ENCODE data around the gene MYCBPAP. TPM values are rescaled to one million over a fixed set of nuclear protein-coding genes. Genes with fewer than 3 reads are reported as not detected.
"Not testable (repeated sequence)": the region's sequence is repeated elsewhere in the genome, so short reads cannot be mapped to it uniquely, and the experiment has no call there.

The MYCBPAP gene
- total RNA-seq, 4 donors from 2014 or later: 0.42 to 4.6 (median 1.3) TPM

DNA sequence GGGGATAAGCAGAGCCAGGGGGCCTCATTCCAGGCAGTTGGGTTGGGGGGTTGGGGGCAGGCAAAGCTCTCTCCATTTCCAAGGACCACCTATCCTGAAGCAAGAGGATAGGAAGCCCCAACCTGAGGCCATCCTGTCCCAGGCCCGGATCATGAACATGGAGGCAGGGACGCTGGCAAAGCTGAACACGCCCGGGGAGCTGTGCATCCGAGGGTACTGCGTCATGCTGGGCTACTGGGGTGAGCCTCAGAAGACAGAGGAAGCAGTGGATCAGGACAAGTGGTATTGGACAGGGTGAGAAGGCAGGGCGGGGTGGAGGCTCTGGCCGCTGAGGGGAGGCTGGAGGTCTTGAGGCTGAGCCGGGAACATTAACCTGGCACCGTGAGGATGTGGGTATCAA, 36.0 kb upstream of the MYCBPAP start:
- H3K36me3 ChIP-seq: peaks cover 39% of the 10 kb centered on the region
- no peak overlapping the region for H3K27ac ChIP-seq
- WGBS: 93% methylated on average over 10 of the region's 10 CpGs
- no peaks in the 10 kb centered on the region for H3K27me3 ChIP-seq
- H3K9me3 ChIP-seq: no peaks in the 10 kb centered on the region
- H3K4me1 ChIP-seq: peaks cover 25% of the 10 kb centered on the region
- H3K4me3 ChIP-seq: no peak overlapping the region
- DNase-seq (ENCODE audit: low spot score in 2 of 2): no peak
- TF ChIP-seq EP300 (IDR thresholded peaks at IDR 0.05): no peak
- TF ChIP-seq POLR2A (IDR thresholded peaks at IDR 0.05): no peak
- no peak for TF ChIP-seq POLR2AphosphoS5 (IDR thresholded peaks at IDR 0.05)
- TF ChIP-seq, protein P1, sequence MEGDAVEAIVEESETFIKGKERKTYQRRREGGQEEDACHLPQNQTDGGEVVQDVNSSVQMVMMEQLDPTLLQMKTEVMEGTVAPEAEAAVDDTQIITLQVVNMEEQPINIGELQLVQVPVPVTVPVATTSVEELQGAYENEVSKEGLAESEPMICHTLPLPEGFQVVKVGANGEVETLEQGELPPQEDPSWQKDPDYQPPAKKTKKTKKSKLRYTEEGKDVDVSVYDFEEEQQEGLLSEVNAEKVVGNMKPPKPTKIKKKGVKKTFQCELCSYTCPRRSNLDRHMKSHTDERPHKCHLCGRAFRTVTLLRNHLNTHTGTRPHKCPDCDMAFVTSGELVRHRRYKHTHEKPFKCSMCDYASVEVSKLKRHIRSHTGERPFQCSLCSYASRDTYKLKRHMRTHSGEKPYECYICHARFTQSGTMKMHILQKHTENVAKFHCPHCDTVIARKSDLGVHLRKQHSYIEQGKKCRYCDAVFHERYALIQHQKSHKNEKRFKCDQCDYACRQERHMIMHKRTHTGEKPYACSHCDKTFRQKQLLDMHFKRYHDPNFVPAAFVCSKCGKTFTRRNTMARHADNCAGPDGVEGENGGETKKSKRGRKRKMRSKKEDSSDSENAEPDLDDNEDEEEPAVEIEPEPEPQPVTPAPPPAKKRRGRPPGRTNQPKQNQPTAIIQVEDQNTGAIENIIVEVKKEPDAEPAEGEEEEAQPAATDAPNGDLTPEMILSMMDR (IDR thresholded peaks at IDR 0.05): no peak

DNA sequence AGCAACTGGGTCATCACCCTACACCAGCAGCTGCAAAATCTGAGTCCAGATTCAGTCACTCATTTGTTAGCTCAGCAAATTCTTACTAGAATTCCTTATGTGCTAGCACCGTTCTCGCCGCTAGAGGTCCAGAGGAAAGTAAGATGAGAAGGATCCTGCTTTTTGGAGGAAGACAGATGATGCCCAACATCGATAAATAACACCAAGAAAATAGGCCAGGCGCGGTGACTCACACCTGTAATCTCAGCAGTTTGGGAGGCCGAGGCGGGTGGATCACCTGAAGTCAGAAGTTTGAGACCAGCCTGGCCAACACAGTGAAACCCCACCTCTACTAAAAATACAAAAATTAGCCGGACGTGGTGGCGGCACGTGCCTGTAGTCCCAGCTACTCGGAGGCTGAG, 35.5 kb upstream of the MYCBPAP start:
- not testable (repeated sequence) for H3K27me3 ChIP-seq; DNase-seq (ENCODE audit: low spot score in 2 of 2); H3K27ac ChIP-seq; H3K9me3 ChIP-seq; H3K4me3 ChIP-seq
- WGBS: 93% methylated on average over 13 of the region's 13 CpGs
- Histone ChIP-seq H3K4me1 (peaks cover 25% of the 10 kb centered on the region), H3K36me3 (peaks cover 39% of the 10 kb centered on the region)

DNA sequence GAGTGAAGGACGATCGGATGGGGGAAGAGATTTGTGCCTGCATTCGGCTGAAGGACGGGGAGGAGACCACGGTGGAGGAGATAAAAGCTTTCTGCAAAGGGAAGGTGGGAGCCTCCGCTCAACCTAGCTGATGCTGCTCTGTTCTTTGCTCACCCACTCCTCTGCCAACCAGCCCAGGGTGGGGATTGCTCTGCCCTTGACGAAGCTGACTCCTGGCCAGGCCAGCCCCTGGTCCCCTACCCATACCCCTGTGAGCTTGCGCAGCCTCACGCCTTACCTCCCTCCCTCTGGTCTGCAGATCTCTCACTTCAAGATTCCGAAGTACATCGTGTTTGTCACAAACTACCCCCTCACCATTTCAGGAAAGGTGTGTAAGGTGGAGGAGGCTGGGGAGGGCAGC, 34.3 kb upstream of the MYCBPAP start:
- H3K4me3 ChIP-seq: no peak overlapping the region
- DNase-seq (ENCODE audit: low spot score in 2 of 2): no peak
- peaks cover 22% of the 10 kb centered on the region for H3K4me1 ChIP-seq
- 91% methylated on average over 11 of the region's 11 CpGs for WGBS
- TF ChIP-seq EP300 (IDR thresholded peaks at IDR 0.05): no peak
- TF ChIP-seq POLR2A (IDR thresholded peaks at IDR 0.05): no peak
- TF ChIP-seq, protein P1 (IDR thresholded peaks at IDR 0.05): no peak
- no peak for TF ChIP-seq POLR2AphosphoS5 (IDR thresholded peaks at IDR 0.05)
- peaks cover 39% of the 10 kb centered on the region for H3K36me3 ChIP-seq
- no peaks in the 10 kb centered on the region for H3K9me3 ChIP-seq
- H3K27ac ChIP-seq: no peak overlapping the region
- no peaks in the 10 kb centered on the region for H3K27me3 ChIP-seq

DNA sequence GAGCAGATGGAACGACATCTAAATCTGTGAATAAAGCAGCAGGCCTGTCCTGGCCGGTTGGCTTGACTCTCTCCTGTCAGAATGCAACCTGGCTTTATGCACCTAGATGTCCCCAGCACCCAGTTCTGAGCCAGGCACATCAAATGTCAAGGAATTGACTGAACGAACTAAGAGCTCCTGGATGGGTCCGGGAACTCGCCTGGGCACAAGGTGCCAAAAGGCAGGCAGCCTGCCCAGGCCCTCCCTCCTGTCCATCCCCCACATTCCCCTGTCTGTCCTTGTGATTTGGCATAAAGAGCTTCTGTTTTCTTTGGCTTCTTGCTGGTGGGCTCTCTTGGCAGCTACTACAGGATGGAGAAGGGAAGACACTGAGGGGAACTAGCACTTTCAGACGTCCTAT, 33.7 kb upstream of the MYCBPAP start:
- peaks cover 18% of the 10 kb centered on the region for H3K4me1 ChIP-seq
- peaks cover 39% of the 10 kb centered on the region for H3K36me3 ChIP-seq
- no peak overlapping the region for H3K4me3 ChIP-seq
- WGBS: 88% methylated on average over 2 of the region's 6 CpGs
- H3K27ac ChIP-seq: no peak overlapping the region
- H3K9me3 ChIP-seq: no peaks in the 10 kb centered on the region
- DNase-seq (ENCODE audit: low spot score in 2 of 2): no peak
- no peaks in the 10 kb centered on the region for H3K27me3 ChIP-seq
- TF ChIP-seq EP300 (IDR thresholded peaks at IDR 0.05): no peak
- no peak for TF ChIP-seq POLR2A (IDR thresholded peaks at IDR 0.05)
- no peak for TF ChIP-seq POLR2AphosphoS5 (IDR thresholded peaks at IDR 0.05)
- TF ChIP-seq, protein P1 (IDR thresholded peaks at IDR 0.05): no peak

DNA sequence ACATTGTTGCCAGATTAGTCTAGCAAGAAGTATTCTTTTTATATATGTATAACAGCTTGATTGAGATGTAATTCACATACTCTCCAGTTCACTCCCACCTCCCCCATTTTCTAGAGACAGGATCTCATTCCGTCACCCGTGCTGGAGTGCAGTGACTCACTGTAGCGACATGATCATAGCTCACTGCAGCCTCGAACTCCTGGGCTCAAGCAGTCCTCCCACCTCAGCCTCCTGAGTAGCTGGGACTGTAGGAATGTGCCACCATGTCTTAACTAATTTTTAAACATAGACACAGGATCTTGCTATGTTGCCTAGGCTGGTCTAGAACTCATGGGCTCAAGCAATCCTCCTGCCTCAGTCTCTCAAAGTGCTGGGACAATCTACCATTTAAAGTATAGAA, 32.9 kb upstream of the MYCBPAP start:
- H3K9me3 ChIP-seq: no peaks in the 10 kb centered on the region
- H3K27ac ChIP-seq: no peak overlapping the region
- H3K4me1 ChIP-seq: peaks cover 20% of the 10 kb centered on the region
- H3K4me3 ChIP-seq: no peak overlapping the region
- 83% methylated on average over 4 of the region's 4 CpGs for WGBS
- peaks cover 39% of the 10 kb centered on the region for H3K36me3 ChIP-seq
- TF ChIP-seq EP300 (IDR thresholded peaks at IDR 0.05): no peak
- TF ChIP-seq POLR2AphosphoS5 (IDR thresholded peaks at IDR 0.05): no peak
- TF ChIP-seq POLR2A (IDR thresholded peaks at IDR 0.05): no peak
- TF ChIP-seq, protein P1 (IDR thresholded peaks at IDR 0.05): no peak
- no peak for DNase-seq (ENCODE audit: low spot score in 2 of 2)
- H3K27me3 ChIP-seq: no peaks in the 10 kb centered on the region

DNA sequence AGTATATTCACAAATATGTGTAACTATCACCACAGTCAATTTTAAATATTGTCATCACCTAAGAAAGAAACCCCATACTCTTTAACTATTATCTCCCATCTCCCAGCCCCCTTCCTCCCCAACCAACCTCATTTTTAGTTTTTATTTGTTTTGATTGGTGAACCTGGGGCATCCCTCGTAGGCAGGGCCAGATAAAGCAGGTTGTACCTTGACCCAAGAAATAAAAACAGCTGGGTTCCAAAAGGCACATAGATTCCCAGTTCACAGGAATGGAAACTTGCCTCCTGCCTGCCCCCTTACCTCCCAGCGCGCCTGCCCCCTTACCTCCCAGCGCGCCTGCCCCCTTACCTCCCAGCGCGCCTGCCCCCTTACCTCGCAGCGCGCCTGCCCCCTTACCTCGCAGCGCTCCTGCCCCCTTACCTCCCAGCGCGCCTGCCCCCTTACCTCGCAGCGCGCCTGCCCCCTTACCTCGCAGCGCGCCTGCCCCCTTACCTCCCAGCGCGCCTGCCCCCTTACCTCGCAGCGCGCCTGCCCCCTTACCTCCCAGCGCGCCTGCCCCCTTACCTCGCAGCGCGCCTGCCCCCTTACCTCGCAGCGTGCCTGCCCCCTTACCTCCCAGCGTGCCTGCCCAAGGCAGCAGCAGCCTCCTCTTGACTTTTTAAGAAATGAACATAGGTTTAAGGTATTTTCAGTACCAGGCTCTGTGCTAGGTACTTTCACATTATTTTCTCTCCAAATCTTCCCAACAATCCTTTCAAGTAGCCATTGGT, 32.3 kb upstream of the MYCBPAP start:
- not testable (repeated sequence) for DNase-seq (ENCODE audit: low spot score in 2 of 2); H3K4me3 ChIP-seq; H3K27ac ChIP-seq; H3K9me3 ChIP-seq; H3K27me3 ChIP-seq
- Histone ChIP-seq H3K36me3 (peaks cover 39% of the 10 kb centered on the region), H3K4me1 (peaks cover 21% of the 10 kb centered on the region)
- WGBS: 60% methylated on average over 25 of the region's 33 CpGs

Measured in suprapubic skin (tissue), 4 donors.